ENCODE measurements around the gene CERS6. TPM values are rescaled to one million over a fixed set of nuclear protein-coding genes. Genes with fewer than 3 reads are reported as not detected.

CERS6 gene
- total and polyA plus RNA-seq, 2 experiments from 2014 or later: 7.4 to 35.0 TPM

DNA sequence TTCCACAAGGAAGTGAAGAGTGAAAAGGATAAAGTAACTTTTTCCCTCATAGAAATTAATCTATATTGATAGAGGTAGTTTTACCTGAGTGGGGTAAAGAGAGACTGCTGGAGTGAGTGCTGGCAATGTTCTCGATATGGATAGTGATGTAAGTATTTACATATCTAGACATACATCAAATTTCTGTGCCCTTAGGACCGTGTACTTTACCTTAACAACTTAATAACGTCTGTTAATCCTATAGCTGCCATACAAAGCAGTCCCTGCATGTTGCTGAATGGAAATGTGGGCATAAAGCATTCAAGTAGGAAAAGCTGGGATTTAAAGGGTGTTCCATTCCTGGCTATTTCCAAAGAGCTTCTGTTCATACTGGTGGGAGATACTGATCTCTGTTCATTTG, 184.0 kb downstream of the CERS6 start:
- H3K4me2 ChIP-seq: no peak overlapping the region
- no peak for ATAC-seq
- H3K4me3 Mint-ChIP-seq: no peak overlapping the region
- no peaks in the 10 kb centered on the region for H3K27me3 Mint-ChIP-seq (ENCODE audit: insufficient read depth, low read depth, poor library complexity)
- peaks cover 36% of the 10 kb centered on the region for H3K4me1 Mint-ChIP-seq
- H4K20me1 ChIP-seq (replicated peaks; ENCODE audit: insufficient read depth): no peaks in the 10 kb centered on the region; the same call in 1 of the 2 replicates
- H3K27ac Mint-ChIP-seq: no peak overlapping the region
- H3F3A ChIP-seq (replicated peaks; ENCODE audit: low read depth): no peaks in the 10 kb centered on the region
- H3K36me3 Mint-ChIP-seq (ENCODE audit: low read depth): no peaks in the 10 kb centered on the region
- H3K9me3 Mint-ChIP-seq: no peaks in the 10 kb centered on the region
- peaks cover 29% of the 10 kb centered on the region for H3K79me2 ChIP-seq (replicated peaks; ENCODE audit: insufficient read depth)
- H2AFZ ChIP-seq: no peak overlapping the region
- H3K27me3 ChIP-seq (ENCODE audit: insufficient read depth): no peaks in the 10 kb centered on the region
- peaks cover 44% of the 10 kb centered on the region for H3K4me1 ChIP-seq (ENCODE audit: insufficient read depth)
- H3K4me3 ChIP-seq: no peak overlapping the region
- no peaks in the 10 kb centered on the region for H3K9me2 ChIP-seq (ENCODE audit: insufficient read depth)
- no peak overlapping the region for H3K27ac ChIP-seq (ENCODE audit: low read depth)
- TF ChIP-seq, protein P1, sequence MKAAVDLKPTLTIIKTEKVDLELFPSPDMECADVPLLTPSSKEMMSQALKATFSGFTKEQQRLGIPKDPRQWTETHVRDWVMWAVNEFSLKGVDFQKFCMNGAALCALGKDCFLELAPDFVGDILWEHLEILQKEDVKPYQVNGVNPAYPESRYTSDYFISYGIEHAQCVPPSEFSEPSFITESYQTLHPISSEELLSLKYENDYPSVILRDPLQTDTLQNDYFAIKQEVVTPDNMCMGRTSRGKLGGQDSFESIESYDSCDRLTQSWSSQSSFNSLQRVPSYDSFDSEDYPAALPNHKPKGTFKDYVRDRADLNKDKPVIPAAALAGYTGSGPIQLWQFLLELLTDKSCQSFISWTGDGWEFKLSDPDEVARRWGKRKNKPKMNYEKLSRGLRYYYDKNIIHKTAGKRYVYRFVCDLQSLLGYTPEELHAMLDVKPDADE (IDR thresholded peaks at IDR 0.05): no peak
- no peak for TF ChIP-seq CREB1 (CRISPR knock-in tag; IDR thresholded peaks at IDR 0.05; ENCODE audit: low read depth)
- TF ChIP-seq STAT1 (IDR thresholded peaks at IDR 0.05; ENCODE audit: unreplicated experiment): no peak
- TF ChIP-seq JUNB (IDR thresholded peaks at IDR 0.05; ENCODE audit: unreplicated experiment): no peak
- TF ChIP-seq EZH2phosphoT487 (IDR thresholded peaks at IDR 0.05; ENCODE audit: unreplicated experiment): no peak
- TF ChIP-seq POLR2AphosphoS5 (IDR thresholded peaks at IDR 0.05; ENCODE audit: low read depth): no peak
- TF ChIP-seq, protein P2, sequence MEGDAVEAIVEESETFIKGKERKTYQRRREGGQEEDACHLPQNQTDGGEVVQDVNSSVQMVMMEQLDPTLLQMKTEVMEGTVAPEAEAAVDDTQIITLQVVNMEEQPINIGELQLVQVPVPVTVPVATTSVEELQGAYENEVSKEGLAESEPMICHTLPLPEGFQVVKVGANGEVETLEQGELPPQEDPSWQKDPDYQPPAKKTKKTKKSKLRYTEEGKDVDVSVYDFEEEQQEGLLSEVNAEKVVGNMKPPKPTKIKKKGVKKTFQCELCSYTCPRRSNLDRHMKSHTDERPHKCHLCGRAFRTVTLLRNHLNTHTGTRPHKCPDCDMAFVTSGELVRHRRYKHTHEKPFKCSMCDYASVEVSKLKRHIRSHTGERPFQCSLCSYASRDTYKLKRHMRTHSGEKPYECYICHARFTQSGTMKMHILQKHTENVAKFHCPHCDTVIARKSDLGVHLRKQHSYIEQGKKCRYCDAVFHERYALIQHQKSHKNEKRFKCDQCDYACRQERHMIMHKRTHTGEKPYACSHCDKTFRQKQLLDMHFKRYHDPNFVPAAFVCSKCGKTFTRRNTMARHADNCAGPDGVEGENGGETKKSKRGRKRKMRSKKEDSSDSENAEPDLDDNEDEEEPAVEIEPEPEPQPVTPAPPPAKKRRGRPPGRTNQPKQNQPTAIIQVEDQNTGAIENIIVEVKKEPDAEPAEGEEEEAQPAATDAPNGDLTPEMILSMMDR (conservative IDR thresholded peaks at IDR 0.05; ENCODE audit: low read depth in 2 of 2): no peak
- no peak for TF ChIP-seq NANOG (IDR thresholded peaks at IDR 0.05; ENCODE audit: borderline replicate concordance)
- TF ChIP-seq ZNF114 (CRISPR knock-in tag; IDR thresholded peaks at IDR 0.05): no peak
- TF ChIP-seq, protein P3, sequence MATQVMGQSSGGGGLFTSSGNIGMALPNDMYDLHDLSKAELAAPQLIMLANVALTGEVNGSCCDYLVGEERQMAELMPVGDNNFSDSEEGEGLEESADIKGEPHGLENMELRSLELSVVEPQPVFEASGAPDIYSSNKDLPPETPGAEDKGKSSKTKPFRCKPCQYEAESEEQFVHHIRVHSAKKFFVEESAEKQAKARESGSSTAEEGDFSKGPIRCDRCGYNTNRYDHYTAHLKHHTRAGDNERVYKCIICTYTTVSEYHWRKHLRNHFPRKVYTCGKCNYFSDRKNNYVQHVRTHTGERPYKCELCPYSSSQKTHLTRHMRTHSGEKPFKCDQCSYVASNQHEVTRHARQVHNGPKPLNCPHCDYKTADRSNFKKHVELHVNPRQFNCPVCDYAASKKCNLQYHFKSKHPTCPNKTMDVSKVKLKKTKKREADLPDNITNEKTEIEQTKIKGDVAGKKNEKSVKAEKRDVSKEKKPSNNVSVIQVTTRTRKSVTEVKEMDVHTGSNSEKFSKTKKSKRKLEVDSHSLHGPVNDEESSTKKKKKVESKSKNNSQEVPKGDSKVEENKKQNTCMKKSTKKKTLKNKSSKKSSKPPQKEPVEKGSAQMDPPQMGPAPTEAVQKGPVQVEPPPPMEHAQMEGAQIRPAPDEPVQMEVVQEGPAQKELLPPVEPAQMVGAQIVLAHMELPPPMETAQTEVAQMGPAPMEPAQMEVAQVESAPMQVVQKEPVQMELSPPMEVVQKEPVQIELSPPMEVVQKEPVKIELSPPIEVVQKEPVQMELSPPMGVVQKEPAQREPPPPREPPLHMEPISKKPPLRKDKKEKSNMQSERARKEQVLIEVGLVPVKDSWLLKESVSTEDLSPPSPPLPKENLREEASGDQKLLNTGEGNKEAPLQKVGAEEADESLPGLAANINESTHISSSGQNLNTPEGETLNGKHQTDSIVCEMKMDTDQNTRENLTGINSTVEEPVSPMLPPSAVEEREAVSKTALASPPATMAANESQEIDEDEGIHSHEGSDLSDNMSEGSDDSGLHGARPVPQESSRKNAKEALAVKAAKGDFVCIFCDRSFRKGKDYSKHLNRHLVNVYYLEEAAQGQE (IDR thresholded peaks at IDR 0.05; ENCODE audit: unreplicated experiment): no peak
- TF ChIP-seq, protein P4, sequence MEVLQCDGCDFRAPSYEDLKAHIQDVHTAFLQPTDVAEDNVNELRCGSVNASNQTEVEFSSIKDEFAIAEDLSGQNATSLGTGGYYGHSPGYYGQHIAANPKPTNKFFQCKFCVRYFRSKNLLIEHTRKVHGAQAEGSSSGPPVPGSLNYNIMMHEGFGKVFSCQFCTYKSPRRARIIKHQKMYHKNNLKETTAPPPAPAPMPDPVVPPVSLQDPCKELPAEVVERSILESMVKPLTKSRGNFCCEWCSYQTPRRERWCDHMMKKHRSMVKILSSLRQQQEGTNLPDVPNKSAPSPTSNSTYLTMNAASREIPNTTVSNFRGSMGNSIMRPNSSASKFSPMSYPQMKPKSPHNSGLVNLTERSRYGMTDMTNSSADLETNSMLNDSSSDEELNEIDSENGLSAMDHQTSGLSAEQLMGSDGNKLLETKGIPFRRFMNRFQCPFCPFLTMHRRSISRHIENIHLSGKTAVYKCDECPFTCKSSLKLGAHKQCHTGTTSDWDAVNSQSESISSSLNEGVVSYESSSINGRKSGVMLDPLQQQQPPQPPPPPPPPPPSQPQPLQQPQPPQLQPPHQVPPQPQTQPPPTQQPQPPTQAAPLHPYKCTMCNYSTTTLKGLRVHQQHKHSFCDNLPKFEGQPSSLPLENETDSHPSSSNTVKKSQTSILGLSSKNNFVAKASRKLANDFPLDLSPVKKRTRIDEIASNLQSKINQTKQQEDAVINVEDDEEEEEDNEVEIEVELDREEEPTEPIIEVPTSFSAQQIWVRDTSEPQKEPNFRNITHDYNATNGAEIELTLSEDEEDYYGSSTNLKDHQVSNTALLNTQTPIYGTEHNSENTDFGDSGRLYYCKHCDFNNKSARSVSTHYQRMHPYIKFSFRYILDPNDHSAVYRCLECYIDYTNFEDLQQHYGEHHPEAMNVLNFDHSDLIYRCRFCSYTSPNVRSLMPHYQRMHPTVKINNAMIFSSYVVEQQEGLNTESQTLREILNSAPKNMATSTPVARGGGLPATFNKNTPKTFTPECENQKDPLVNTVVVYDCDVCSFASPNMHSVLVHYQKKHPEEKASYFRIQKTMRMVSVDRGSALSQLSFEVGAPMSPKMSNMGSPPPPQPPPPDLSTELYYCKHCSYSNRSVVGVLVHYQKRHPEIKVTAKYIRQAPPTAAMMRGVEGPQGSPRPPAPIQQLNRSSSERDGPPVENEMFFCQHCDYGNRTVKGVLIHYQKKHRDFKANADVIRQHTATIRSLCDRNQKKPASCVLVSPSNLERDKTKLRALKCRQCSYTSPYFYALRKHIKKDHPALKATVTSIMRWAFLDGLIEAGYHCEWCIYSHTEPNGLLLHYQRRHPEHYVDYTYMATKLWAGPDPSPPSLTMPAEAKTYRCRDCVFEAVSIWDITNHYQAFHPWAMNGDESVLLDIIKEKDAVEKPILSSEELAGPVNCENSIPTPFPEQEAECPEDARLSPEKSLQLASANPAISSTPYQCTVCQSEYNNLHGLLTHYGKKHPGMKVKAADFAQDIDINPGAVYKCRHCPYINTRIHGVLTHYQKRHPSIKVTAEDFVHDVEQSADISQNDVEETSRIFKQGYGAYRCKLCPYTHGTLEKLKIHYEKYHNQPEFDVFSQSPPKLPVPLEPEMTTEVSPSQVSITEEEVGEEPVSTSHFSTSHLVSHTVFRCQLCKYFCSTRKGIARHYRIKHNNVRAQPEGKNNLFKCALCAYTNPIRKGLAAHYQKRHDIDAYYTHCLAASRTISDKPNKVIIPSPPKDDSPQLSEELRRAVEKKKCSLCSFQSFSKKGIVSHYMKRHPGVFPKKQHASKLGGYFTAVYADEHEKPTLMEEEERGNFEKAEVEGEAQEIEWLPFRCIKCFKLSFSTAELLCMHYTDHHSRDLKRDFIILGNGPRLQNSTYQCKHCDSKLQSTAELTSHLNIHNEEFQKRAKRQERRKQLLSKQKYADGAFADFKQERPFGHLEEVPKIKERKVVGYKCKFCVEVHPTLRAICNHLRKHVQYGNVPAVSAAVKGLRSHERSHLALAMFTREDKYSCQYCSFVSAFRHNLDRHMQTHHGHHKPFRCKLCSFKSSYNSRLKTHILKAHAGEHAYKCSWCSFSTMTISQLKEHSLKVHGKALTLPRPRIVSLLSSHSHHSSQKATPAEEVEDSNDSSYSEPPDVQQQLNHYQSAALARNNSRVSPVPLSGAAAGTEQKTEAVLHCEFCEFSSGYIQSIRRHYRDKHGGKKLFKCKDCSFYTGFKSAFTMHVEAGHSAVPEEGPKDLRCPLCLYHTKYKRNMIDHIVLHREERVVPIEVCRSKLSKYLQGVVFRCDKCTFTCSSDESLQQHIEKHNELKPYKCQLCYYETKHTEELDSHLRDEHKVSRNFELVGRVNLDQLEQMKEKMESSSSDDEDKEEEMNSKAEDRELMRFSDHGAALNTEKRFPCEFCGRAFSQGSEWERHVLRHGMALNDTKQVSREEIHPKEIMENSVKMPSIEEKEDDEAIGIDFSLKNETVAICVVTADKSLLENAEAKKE (CRISPR knock-in tag; IDR thresholded peaks at IDR 0.05): no peak
- no peak for TF ChIP-seq ZNF331 (CRISPR knock-in tag; IDR thresholded peaks at IDR 0.05; ENCODE audit: low read depth)
- no peak for TF ChIP-seq EZH2 (IDR thresholded peaks at IDR 0.05; ENCODE audit: low read depth, unreplicated experiment)
- no peak for DNase-seq (ENCODE audit: low spot score)
- no peaks in the 10 kb centered on the region for H3K36me3 ChIP-seq (ENCODE audit: insufficient read depth)
